Right ventricle myocardium superior (tissue), 1 donor: ENCODE results near the gene SPHKAP. TPM values are rescaled to one million over a fixed set of nuclear protein-coding genes. Genes with fewer than 3 reads are reported as not detected.
"Not testable (repeated sequence)": the region's sequence is repeated elsewhere in the genome, so short reads cannot be mapped to it uniquely, and the experiment has no call there.

Source experiments
- ATAC-seq: fragments of 200-7000 bp; cut with Tn5 transposase; one replicate; pipeline ENCODE4 v1.9.1; 2020; ENCODE audit warnings: mild to moderate bottlenecking; ENCODE audit not compliant: poor library complexity
- DNase-seq: peaks from one replicate; pipeline ENCODE4 v3.0.0-alpha.2; 2020
- intact Hi-C: fragments of 100-400 bp; cut with DNase I; formaldehyde crosslinking; loops from one replicate; pipeline ENCODE4 v1.11.2; 2022
- total RNA-seq: library from RNA; stranded (reverse); fragmentation: NEBNext Ultra II Directional; extraction: Animal tissue kit (Norgen Biotek cat#: 25700); gene quantifications from one replicate; pipeline ENCODE4 v1.2.1, GENCODE V29; 2021
- donor health status: DM: no; HTN: yes; CAD: no; lungs with severe emphysema.

The SPHKAP gene
- total RNA-seq, 1 donor from 2014 or later = 113 TPM

DNA sequence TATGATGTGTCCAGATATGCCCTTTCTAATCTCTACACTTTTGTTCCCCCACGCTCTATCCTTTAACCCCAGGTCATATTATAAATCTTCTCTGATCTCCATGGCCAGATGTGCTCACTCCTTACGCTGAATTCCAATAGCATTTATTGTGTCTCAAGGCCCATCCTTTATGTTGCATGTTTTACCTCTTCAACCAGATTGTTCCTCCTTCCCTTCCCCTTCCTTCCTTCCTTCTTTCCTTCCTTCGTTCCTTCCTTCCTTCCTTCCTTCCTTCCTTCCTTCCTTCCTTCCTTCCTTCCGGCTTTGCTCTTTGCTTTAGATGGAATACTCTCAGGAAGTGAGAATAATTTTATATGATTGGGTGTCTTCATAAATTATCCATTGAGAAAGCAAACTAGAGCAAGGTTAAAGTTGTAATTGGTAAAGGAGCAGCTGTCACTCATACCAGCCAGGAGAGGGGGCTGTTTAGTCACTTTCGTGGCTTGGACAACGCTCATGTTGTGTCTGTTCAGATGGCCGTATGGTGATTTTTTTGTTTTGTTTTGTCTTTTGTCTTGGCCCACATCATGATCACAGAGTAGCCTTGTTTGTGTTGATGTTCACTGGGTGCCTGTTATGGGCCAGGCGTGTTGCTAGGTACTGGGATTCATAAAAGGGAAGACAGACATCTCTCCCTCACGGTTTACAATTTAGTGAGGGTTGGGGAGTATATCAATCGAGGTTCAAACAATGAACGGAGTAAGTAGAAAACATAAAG lies 242.0 kb downstream of the SPHKAP start:
- DNase-seq = no peak
- peak; percentile 73 for ATAC-seq
- intact Hi-C loops = no loop called here

DNA sequence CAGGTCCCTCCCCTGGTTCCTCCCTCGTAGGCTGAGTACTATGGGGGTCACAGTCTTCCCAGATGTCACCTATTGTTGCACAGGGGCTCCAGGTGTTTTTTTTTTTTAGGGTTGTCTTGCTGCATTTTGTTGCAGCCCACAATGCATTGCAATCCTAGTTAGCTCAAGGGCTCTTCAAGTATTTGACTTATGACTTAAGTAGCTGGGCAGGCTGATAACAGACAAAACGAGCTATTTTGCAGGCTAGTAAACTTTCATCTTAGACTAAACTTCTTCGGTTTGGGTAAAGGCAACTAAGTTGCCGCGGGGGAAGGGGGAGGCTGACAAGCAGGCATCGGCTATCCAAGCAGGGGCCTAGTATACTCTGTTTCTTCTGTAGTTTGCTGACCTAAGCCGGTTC lies 245.2 kb downstream of the SPHKAP start:
- ATAC-seq, DNase-seq, intact Hi-C loops: not testable (repeated sequence)

DNA sequence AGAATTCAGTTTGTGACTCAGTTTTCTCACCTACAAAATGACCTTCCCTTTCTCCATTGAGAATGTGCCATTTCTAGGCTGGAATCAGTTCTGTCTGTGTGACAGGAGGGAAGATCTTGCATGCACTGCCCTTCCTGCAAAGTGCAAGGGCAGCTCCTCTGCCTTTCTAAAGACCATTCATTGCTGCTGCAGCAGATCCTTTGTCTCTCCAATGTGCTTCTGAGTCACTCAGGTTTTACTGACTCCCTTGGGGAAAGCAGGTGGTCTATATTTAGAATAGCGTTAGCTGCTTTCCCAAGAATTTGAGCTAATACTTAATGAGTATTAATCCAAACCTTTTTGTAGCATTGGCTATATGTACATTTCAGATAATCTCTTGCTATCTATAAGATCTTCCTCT lies 247.6 kb downstream of the SPHKAP start:
- ATAC-seq = no peak
- DNase-seq = no peak
- intact Hi-C loops = no loop called here

DNA sequence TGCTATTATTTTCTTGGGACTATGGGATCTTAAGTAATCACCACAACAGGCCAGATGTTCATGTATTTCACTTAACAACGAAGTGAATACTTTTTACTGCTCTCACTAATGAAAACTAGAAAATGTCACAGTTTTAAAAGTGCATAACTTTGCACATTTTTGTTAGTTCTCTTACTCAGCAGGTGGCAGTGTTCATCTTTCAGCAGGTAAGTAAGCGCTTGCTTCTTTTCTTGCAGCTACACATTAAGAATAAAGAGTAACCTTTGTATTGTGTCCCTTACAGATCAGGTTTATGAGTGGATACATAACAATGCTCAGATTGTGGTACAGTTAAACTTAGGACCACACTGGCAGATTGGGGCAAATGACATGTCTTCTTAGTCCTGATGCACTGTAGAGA lies 249.1 kb downstream of the SPHKAP start:
- ATAC-seq (no peak), DNase-seq (no peak)
- intact Hi-C loops = no loop called here

DNA sequence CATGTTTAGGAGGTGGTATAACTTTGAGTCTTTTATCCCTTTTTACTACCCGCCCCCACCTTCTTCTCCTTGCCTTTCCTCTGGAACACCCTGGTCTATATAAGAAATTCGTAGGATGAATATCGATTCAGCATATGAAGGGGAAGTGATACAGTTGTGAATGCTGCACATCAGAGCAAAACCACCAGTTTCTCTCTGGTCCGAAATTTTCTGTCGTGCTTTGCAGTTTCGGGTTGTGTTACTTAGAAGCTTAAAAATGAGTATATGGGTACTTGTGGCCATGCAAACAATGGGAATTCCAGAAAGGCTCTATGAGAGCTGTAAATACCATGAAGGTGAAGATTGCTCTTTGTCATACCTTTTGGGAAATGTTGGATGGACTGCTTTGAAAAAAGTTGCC lies 249.5 kb downstream of the SPHKAP start:
- no peak for ATAC-seq
- intact Hi-C loops = no loop called here
- DNase-seq = no peak
